ENCODE measurements around the gene TXNDC2.

The TXNDC2 gene

GRCh38 chr18:9858642-9859041 is 27.1 kb upstream of the TXNDC2 start:
- TF ChIP-seq, protein P1, sequence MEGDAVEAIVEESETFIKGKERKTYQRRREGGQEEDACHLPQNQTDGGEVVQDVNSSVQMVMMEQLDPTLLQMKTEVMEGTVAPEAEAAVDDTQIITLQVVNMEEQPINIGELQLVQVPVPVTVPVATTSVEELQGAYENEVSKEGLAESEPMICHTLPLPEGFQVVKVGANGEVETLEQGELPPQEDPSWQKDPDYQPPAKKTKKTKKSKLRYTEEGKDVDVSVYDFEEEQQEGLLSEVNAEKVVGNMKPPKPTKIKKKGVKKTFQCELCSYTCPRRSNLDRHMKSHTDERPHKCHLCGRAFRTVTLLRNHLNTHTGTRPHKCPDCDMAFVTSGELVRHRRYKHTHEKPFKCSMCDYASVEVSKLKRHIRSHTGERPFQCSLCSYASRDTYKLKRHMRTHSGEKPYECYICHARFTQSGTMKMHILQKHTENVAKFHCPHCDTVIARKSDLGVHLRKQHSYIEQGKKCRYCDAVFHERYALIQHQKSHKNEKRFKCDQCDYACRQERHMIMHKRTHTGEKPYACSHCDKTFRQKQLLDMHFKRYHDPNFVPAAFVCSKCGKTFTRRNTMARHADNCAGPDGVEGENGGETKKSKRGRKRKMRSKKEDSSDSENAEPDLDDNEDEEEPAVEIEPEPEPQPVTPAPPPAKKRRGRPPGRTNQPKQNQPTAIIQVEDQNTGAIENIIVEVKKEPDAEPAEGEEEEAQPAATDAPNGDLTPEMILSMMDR (IDR thresholded peaks at IDR 0.05; ENCODE audit: poor library complexity, severe bottlenecking), result no peak

DNA sequence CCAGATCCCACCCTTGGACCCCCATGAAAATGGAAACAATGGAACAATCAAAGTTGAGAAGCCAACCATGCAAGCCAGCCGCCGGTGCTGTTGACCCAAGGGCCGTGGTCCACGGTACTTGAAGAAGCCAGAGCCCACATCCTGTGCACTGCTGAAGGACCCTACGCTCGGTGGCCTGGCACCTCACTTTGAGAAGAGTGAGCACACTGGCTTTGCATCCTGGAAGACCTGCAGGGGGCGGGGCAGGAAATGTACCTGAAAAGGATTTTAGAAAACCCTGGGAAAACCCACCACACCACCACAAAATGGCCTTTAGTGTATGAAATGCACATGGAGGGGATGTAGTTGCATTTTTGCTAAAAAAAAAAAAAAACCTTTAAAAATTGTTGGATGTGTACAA is 26.5 kb upstream of the TXNDC2 start:
- ATAC-seq (ENCODE audit: low read depth), result no peak
- H3K4me3 ChIP-seq (ENCODE audit: severe bottlenecking), result no peak overlapping the region
- TF ChIP-seq, protein P1 (IDR thresholded peaks at IDR 0.05; ENCODE audit: poor library complexity, severe bottlenecking), result no peak

More at GRCh38 chr18:9858642-9859041, 27.1 kb upstream of the TXNDC2 start:
- H3K27ac ChIP-seq (ENCODE audit: poor library complexity, severe bottlenecking), result no peak overlapping the region
- no peaks in the 10 kb centered on the region for H3K36me3 ChIP-seq (ENCODE audit: low read depth)
- H3K9me3 ChIP-seq (ENCODE audit: severe bottlenecking), result no peaks in the 10 kb centered on the region
- H3K4me1 ChIP-seq (ENCODE audit: insufficient read depth, poor library complexity, severe bottlenecking), result no peaks in the 10 kb centered on the region
- ATAC-seq (ENCODE audit: low read depth) (no peak), DNase-seq (ENCODE audit: low spot score) (no peak)
- H3K27me3 ChIP-seq (ENCODE audit: insufficient read depth, poor library complexity, severe bottlenecking), result no peaks in the 10 kb centered on the region
- H3K4me3 ChIP-seq (ENCODE audit: severe bottlenecking), result no peak overlapping the region

GRCh38 chr18:9860682-9861081 is 25.1 kb upstream of the TXNDC2 start:
- no peaks in the 10 kb centered on the region for H3K9me3 ChIP-seq (ENCODE audit: severe bottlenecking)
- TF ChIP-seq, protein P1 (IDR thresholded peaks at IDR 0.05; ENCODE audit: poor library complexity, severe bottlenecking), result no peak

More for the DNA sequence above, 26.5 kb upstream of the TXNDC2 start:
- Histone ChIP-seq H3K4me1 (ENCODE audit: insufficient read depth, poor library complexity, severe bottlenecking) (no peaks in the 10 kb centered on the region), H3K36me3 (ENCODE audit: low read depth) (no peaks in the 10 kb centered on the region), H3K27ac (ENCODE audit: poor library complexity, severe bottlenecking) (no peak overlapping the region), H3K27me3 (ENCODE audit: insufficient read depth, poor library complexity, severe bottlenecking) (no peaks in the 10 kb centered on the region), H3K9me3 (ENCODE audit: severe bottlenecking) (no peaks in the 10 kb centered on the region)
- no peak for DNase-seq (ENCODE audit: low spot score)

GRCh38 chr18:9861157-9861556 is 24.6 kb upstream of the TXNDC2 start:
- Histone ChIP-seq H3K27ac (ENCODE audit: poor library complexity, severe bottlenecking) (no peak overlapping the region), H3K9me3 (ENCODE audit: severe bottlenecking) (no peaks in the 10 kb centered on the region), H3K4me1 (ENCODE audit: insufficient read depth, poor library complexity, severe bottlenecking) (no peaks in the 10 kb centered on the region), H3K4me3 (ENCODE audit: severe bottlenecking) (no peak overlapping the region), H3K36me3 (ENCODE audit: low read depth) (no peaks in the 10 kb centered on the region), H3K27me3 (ENCODE audit: insufficient read depth, poor library complexity, severe bottlenecking) (no peaks in the 10 kb centered on the region)
- TF ChIP-seq, protein P1 (IDR thresholded peaks at IDR 0.05; ENCODE audit: poor library complexity, severe bottlenecking), result no peak
- no peak for DNase-seq (ENCODE audit: low spot score)
- ATAC-seq (ENCODE audit: low read depth), result no peak

More at GRCh38 chr18:9860682-9861081, 25.1 kb upstream of the TXNDC2 start:
- H3K27me3 ChIP-seq (ENCODE audit: insufficient read depth, poor library complexity, severe bottlenecking), result no peaks in the 10 kb centered on the region
- no peak for ATAC-seq (ENCODE audit: low read depth)
- H3K27ac ChIP-seq (ENCODE audit: poor library complexity, severe bottlenecking), result no peak overlapping the region
- no peaks in the 10 kb centered on the region for H3K36me3 ChIP-seq (ENCODE audit: low read depth)
- DNase-seq (ENCODE audit: low spot score), result no peak
- H3K4me3 ChIP-seq (ENCODE audit: severe bottlenecking), result no peak overlapping the region
- H3K4me1 ChIP-seq (ENCODE audit: insufficient read depth, poor library complexity, severe bottlenecking), result no peaks in the 10 kb centered on the region

- Histone ChIP-seq H3K27me3 (ENCODE audit: insufficient read depth, poor library complexity, severe bottlenecking) (no peaks in the 10 kb centered on the region), H3K4me3 (ENCODE audit: severe bottlenecking) (no peak overlapping the region), H3K36me3 (ENCODE audit: low read depth) (no peaks in the 10 kb centered on the region), H3K27ac (ENCODE audit: poor library complexity, severe bottlenecking) (no peak overlapping the region), H3K9me3 (ENCODE audit: severe bottlenecking) (no peaks in the 10 kb centered on the region), H3K4me1 (ENCODE audit: insufficient read depth, poor library complexity, severe bottlenecking) (no peaks in the 10 kb centered on the region)
- ATAC-seq (ENCODE audit: low read depth), result no peak
- DNase-seq (ENCODE audit: low spot score), result no peak
- TF ChIP-seq, protein P1 (IDR thresholded peaks at IDR 0.05; ENCODE audit: poor library complexity, severe bottlenecking), result no peak
Measured at GRCh38 chr18:9861933-9862332, 23.8 kb upstream of the TXNDC2 start.
